ENCODE data around the gene ASB18. TPM values are rescaled to one million over a fixed set of nuclear protein-coding genes. Genes with fewer than 3 reads are reported as not detected.

ASB18 gene
- total and polyA plus RNA-seq, 8 donors, result not detected

GRCh38 chr2:236175548-236176150 is 88.6 kb downstream of the ASB18 start:
- ATAC-seq (no peak), FAIRE-seq (no peak), DNase-seq (no peak)
- no peaks in the 10 kb centered on the region for H3K36me3 ChIP-seq
- 45 to 48% methylated on average over 6 of the region's 6 CpGs for WGBS, 2 donors
- peaks cover 0 to 5% (median 3%) of the 10 kb centered on the region in 3 donors for H3K4me1 ChIP-seq
- H3K27ac ChIP-seq, result no peak overlapping the region
- intact Hi-C loops (cut with DNase I), result no loop called here
- H3K4me3 ChIP-seq, result no peak overlapping the region
- TF ChIP-seq CTCF (IDR thresholded peaks at IDR 0.05), result no peak
- peaks cover 12 to 62% (median 21%) of the 10 kb centered on the region in 4 donors for H3K27me3 ChIP-seq
- H3K9me3 ChIP-seq, result no peaks in the 10 kb centered on the region

- intact Hi-C loops (cut with DNase I), result no loop called here
- ATAC-seq, result no peak
Measured at GRCh38 chr2:236173729-236174607, 90.2 kb downstream of the ASB18 start.

GRCh38 chr2:236173036-236173728 is 91.0 kb downstream of the ASB18 start:
- WGBS, 2 donors, result 1 to 3% methylated on average over 47 to 62 of the region's 62 CpGs
- Histone ChIP-seq H3K27ac (no peak overlapping the region), H3K4me1 (no peaks in the 10 kb centered on the region), H3K27me3 (peaks cover 10 to 60% (median 26%) of the 10 kb centered on the region in 4 donors), H3K36me3 (no peaks in the 10 kb centered on the region), H3K9me3 (no peaks in the 10 kb centered on the region), H3K4me3 (no peak overlapping the region)
- DNase-seq (peak in 1 of 6 donors; percentile 74), ATAC-seq (no peak), FAIRE-seq (no peak)
- intact Hi-C loops (cut with DNase I), result no loop called here
- TF ChIP-seq CTCF (IDR thresholded peaks at IDR 0.05), result no peak

More at GRCh38 chr2:236173729-236174607, 90.2 kb downstream of the ASB18 start:
- no peak for TF ChIP-seq CTCF (IDR thresholded peaks at IDR 0.05)
- no peak overlapping the region for H3K4me3 ChIP-seq
- H3K27ac ChIP-seq, result no peak overlapping the region
- FAIRE-seq, result no peak
- no peak for DNase-seq
- WGBS, 2 donors, result 5% methylated on average over 23 of the region's 23 CpGs
- peaks cover 0 to under 1% (median 0%) of the 10 kb centered on the region in 3 donors for H3K4me1 ChIP-seq
- peaks cover 7 to 61% (median 20%) of the 10 kb centered on the region in 4 donors for H3K27me3 ChIP-seq
- no peaks in the 10 kb centered on the region for H3K36me3 ChIP-seq
- H3K9me3 ChIP-seq, result no peaks in the 10 kb centered on the region

- no peak for TF ChIP-seq CTCF (IDR thresholded peaks at IDR 0.05)
- H3K4me3 ChIP-seq, result no peak overlapping the region
- no peak overlapping the region for H3K27ac ChIP-seq
- H3K4me1 ChIP-seq, result peaks cover 0 to 6% (median 2%) of the 10 kb centered on the region in 3 donors
- no peak for DNase-seq
- H3K9me3 ChIP-seq, result no peaks in the 10 kb centered on the region
- no peaks in the 10 kb centered on the region for H3K36me3 ChIP-seq
- ATAC-seq, result no peak
- intact Hi-C loops (cut with DNase I), result no loop called here
- FAIRE-seq, result no peak
- peaks cover 10 to 59% (median 23%) of the 10 kb centered on the region in 4 donors for H3K27me3 ChIP-seq
- 3 to 4% methylated on average over 42 to 46 of the region's 46 CpGs for WGBS, 2 donors
Measured at GRCh38 chr2:236172255-236173035, 91.8 kb downstream of the ASB18 start.

All from pancreas (tissue), 10 donors.